Mesenchymal stem cell (in vitro differentiated cells and primary cell): ENCODE measurements around the gene SLCO2A1.

Experiments used
- DNase-seq: peaks from one replicate; pipeline ENCODE4 v3.0.0-alpha.2; 2013
- H2AFZ ChIP-seq: one replicate; pipeline ENCODE4 v1.6.1; 2013; ENCODE audit warnings: low read depth, mild to moderate bottlenecking, control low read depth, inconsistent platforms, low read length, moderate library complexity
- H2AK5ac ChIP-seq: 2 replicates; pipeline ENCODE4 v1.6.1; 2013; ENCODE audit warnings: low read length, moderate library complexity, mild to moderate bottlenecking, inconsistent platforms; ENCODE audit not compliant: severe bottlenecking
- H2BK120ac ChIP-seq: one replicate; pipeline ENCODE4 v1.6.1; 2013; ENCODE audit warnings: low read depth, mild to moderate bottlenecking, inconsistent platforms, low read length, moderate library complexity
- H2BK12ac ChIP-seq, 2 experiments: one replicate each; pipeline ENCODE4 v1.6.1; 2013; ENCODE audit warnings: inconsistent platforms in 2 of 2, low read length in 2 of 2, mild to moderate bottlenecking in 2 of 2, moderate library complexity in 2 of 2, control low read depth in 1 of 2
- H2BK15ac ChIP-seq: one replicate; pipeline ENCODE4 v1.6.1; 2013; ENCODE audit warnings: mild to moderate bottlenecking, low read depth, inconsistent platforms; ENCODE audit not compliant: poor library complexity, severe bottlenecking
- H2BK5ac ChIP-seq: 2 replicates; pipeline ENCODE4 v1.6.1; 2013; ENCODE audit warnings: low read depth, mild to moderate bottlenecking, low read length, control low read depth, inconsistent platforms; ENCODE audit not compliant: poor library complexity, severe bottlenecking
- H3K14ac ChIP-seq, 2 experiments: one replicate each; pipeline ENCODE4 v1.6.1; 2013; ENCODE audit warnings: inconsistent platforms in 2 of 2, low read length in 2 of 2, control low read depth in 1 of 2, mild to moderate bottlenecking in 1 of 2, moderate library complexity in 1 of 2
- H3K18ac ChIP-seq, 2 experiments: one replicate each; pipeline ENCODE4 v1.6.1; 2013; ENCODE audit warnings: inconsistent platforms in 2 of 2, low read length in 2 of 2, control low read depth in 1 of 2, low read depth in 1 of 2, mild to moderate bottlenecking in 1 of 2
- H3K23ac ChIP-seq, 2 experiments: one replicate each; pipeline ENCODE4 v1.6.1; 2013; ENCODE audit warnings: inconsistent platforms in 2 of 2, low read length in 2 of 2, mild to moderate bottlenecking in 2 of 2, moderate library complexity in 2 of 2, control low read depth in 1 of 2
- H3K27ac ChIP-seq: 2 replicates; pipeline ENCODE4 v1.5.1; 2013; ENCODE audit warnings: mild to moderate bottlenecking, moderate library complexity, low read length, control low read depth, inconsistent platforms; ENCODE audit not compliant: poor library complexity, severe bottlenecking
- H3K27me3 ChIP-seq, 2 experiments: 2 replicates each; pipeline versions ENCODE4 v1.6.1 to v1.7.0; 2013; ENCODE audit warnings: low read length in 2 of 2, mild to moderate bottlenecking in 2 of 2, moderate library complexity in 2 of 2, control low read depth in 1 of 2, inconsistent platforms in 1 of 2; ENCODE audit not compliant: control insufficient read depth in 1 of 2, insufficient read depth in 1 of 2
- H3K36me3 ChIP-seq, 2 experiments: 2 replicates each; pipeline versions ENCODE4 v1.6.1 to v1.7.0; 2013; ENCODE audit warnings: low read length in 2 of 2, control low read depth in 1 of 2, inconsistent platforms in 1 of 2, low read depth in 1 of 2, mild to moderate bottlenecking in 1 of 2; ENCODE audit not compliant: insufficient read depth in 2 of 2, control insufficient read depth in 1 of 2
- H3K4ac ChIP-seq, 2 experiments: one replicate each; pipeline ENCODE4 v1.6.1; 2013; ENCODE audit warnings: inconsistent platforms in 2 of 2, low read length in 2 of 2, mild to moderate bottlenecking in 2 of 2, moderate library complexity in 2 of 2, control low read depth in 1 of 2, low read depth in 1 of 2
- H3K4me1 ChIP-seq: 2 replicates; pipeline ENCODE4 v1.6.1; 2013; ENCODE audit warnings: low read depth, low read length, control low read depth; ENCODE audit not compliant: control insufficient read depth, insufficient read depth
- H3K4me2 ChIP-seq: 2 replicates; pipeline ENCODE4 v1.6.1; 2013; ENCODE audit warnings: low read length, mild to moderate bottlenecking, inconsistent platforms; ENCODE audit not compliant: poor library complexity, severe bottlenecking
- H3K4me3 ChIP-seq, 2 experiments: 2 replicates each; pipeline versions ENCODE4 v1.5.1 to v1.7.0; 2013; ENCODE audit warnings: low read length in 2 of 2, mild to moderate bottlenecking in 2 of 2, control low read depth in 1 of 2, low read depth in 1 of 2; ENCODE audit not compliant: insufficient read depth in 1 of 2
- H3K79me1 ChIP-seq: replicated peaks from 2 replicates; pipeline ENCODE4 v1.6.1; 2013; ENCODE audit warnings: mild to moderate bottlenecking, control low read depth, low read length, inconsistent platforms; ENCODE audit not compliant: poor library complexity, severe bottlenecking
- H3K9ac ChIP-seq: 2 replicates; pipeline ENCODE4 v1.7.0; 2013; ENCODE audit warnings: mild to moderate bottlenecking, low read length, moderate library complexity
- H3K9me3 ChIP-seq: 2 replicates; pipeline ENCODE4 v1.7.0; 2013; ENCODE audit warnings: mild to moderate bottlenecking, low read length; ENCODE audit not compliant: control insufficient read depth
- H4K8ac ChIP-seq: one replicate; pipeline ENCODE4 v1.6.1; 2013; ENCODE audit warnings: inconsistent platforms, mild to moderate bottlenecking, low read length, moderate library complexity
- H4K91ac ChIP-seq: one replicate; pipeline ENCODE4 v1.6.1; 2013; ENCODE audit warnings: mild to moderate bottlenecking, low read length, inconsistent platforms
- WGBS: methylation state at CpG from one replicate; pipeline ENCODE4 v1.1.7; 2013; ENCODE audit warnings: mixed read lengths; 5-methylcytosine and 5-hydroxymethylcytosine counted together

Gene SLCO2A1

DNA sequence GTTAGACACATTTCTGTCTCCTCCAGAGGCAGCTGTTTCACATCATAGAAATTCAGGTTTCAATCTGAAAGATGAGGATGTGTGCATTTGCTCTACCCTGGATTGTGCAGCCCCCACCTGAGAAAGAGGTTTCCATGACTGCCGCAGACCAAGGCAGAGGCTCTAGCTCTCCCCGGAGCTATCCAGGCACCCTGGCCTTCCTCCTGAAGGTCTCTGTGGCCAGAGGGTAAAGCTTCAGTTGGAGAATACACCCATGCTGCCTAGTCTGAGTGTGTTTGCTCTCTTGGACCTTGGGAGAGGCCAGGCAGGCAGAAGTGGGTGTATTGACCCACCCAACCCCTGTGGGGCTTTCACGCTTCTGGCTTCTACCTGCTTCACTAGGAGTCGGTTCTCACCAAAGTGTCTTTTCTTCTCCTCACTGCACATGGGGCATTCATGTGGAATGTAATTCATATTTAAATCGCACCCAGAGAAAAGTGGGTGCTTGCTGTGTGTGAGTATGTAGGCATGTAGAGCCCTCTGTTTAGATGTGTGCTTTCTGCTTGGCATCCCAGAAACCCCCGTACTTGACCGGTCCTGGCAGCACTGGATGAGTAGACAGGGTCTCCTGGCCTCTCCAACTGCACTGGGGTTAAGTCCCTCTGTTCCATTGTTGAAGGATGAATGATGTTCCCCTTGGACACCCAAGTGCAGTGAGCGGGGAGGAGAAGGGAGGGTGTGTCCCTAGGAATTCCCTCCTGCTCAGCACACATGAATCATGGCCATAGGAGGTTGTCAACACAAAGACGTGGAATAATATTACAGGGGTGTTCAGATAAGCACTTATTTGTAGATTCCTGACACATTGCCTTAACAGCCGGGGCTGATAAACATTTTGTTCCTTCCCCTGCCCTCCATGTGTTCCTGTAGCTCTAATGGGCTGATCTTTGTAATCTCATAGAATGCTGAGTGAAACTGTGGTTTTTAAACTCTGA, 113.8 kb downstream of the SLCO2A1 start:
- no peak overlapping the region for H2BK120ac ChIP-seq
- H3K36me3 ChIP-seq, result no peaks in the 10 kb centered on the region
- H3K27me3 ChIP-seq, result peaks cover 13 to 21% of the 10 kb centered on the region in 2 experiments
- H3K9me3 ChIP-seq, result no peaks in the 10 kb centered on the region
- no peak overlapping the region for H3K4me3 ChIP-seq
- H4K8ac ChIP-seq, result no peak overlapping the region
- no peak overlapping the region for H3K18ac ChIP-seq
- WGBS, result 87% methylated on average over 8 of the region's 10 CpGs
- no peaks in the 10 kb centered on the region for H3K79me1 ChIP-seq
- no peak overlapping the region for H2AFZ ChIP-seq
- no peak overlapping the region for H3K4me2 ChIP-seq
- no peak overlapping the region for H2BK12ac ChIP-seq
- H3K14ac ChIP-seq, result no peak overlapping the region
- H2BK15ac ChIP-seq, result no peak overlapping the region
- H2BK5ac ChIP-seq, result no peak overlapping the region
- H4K91ac ChIP-seq, result no peak overlapping the region
- H3K4me1 ChIP-seq, result no peaks in the 10 kb centered on the region
- DNase-seq, result no peak
- H3K23ac ChIP-seq, result no peak overlapping the region
- H3K27ac ChIP-seq, result no peak overlapping the region
- H2AK5ac ChIP-seq, result no peak overlapping the region
- H3K4ac ChIP-seq, result no peak overlapping the region
- no peak overlapping the region for H3K9ac ChIP-seq

DNA sequence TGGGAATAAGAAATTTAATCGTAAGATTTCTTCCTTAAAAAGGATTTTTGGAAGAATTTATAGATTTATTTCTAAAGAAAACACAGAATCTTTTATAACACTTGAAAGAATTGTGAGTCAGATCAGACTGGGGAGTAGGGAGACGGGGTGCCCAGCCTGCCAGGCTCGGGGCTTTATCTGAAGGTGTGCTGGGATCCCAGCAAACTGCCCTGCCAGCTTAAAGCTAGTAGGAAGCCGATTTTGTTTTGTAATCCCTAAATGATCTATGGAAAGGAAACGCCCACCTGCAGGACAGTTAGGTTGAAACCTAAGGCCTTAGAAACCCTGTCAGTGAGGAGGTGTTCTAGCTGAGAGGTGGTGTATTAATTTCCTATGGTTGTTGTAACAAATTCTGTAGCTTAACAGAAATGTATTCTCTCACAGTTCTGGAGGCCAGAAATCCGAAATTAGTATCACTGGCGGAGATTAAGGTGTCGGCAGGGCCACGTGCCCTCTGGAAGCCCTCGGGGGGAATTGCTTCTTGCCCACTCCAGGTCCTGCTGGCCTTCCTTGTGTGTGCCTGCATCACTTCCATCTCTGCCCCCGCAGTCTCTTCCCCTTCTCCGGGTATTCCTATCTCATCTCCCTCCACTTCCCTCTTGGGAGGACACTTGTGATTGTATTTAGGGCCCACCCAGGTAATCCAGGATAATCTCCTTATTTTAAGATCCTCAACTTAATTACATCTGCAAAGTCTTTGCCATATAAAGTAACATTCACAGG, 114.7 kb downstream of the SLCO2A1 start:
- no peak overlapping the region for H2BK12ac ChIP-seq
- H4K8ac ChIP-seq, result no peak overlapping the region
- no peak overlapping the region for H2AK5ac ChIP-seq
- H2BK120ac ChIP-seq, result no peak overlapping the region
- no peaks in the 10 kb centered on the region for H3K4me1 ChIP-seq
- H3K27ac ChIP-seq, result no peak overlapping the region
- H3K27me3 ChIP-seq, result peaks cover 13 to 24% of the 10 kb centered on the region in 2 experiments
- 84% methylated on average over 11 of the region's 12 CpGs for WGBS
- H3K4me2 ChIP-seq, result no peak overlapping the region
- H3K18ac ChIP-seq, result no peak overlapping the region
- H3K4ac ChIP-seq, result no peak overlapping the region
- H3K4me3 ChIP-seq, result no peak overlapping the region
- H3K9me3 ChIP-seq, result no peaks in the 10 kb centered on the region
- no peak for DNase-seq
- H2BK15ac ChIP-seq, result no peak overlapping the region
- no peaks in the 10 kb centered on the region for H3K36me3 ChIP-seq
- H3K14ac ChIP-seq, result no peak overlapping the region
- H3K23ac ChIP-seq, result no peak overlapping the region
- no peak overlapping the region for H2AFZ ChIP-seq
- no peaks in the 10 kb centered on the region for H3K79me1 ChIP-seq
- no peak overlapping the region for H2BK5ac ChIP-seq
- no peak overlapping the region for H4K91ac ChIP-seq
- no peak overlapping the region for H3K9ac ChIP-seq

DNA sequence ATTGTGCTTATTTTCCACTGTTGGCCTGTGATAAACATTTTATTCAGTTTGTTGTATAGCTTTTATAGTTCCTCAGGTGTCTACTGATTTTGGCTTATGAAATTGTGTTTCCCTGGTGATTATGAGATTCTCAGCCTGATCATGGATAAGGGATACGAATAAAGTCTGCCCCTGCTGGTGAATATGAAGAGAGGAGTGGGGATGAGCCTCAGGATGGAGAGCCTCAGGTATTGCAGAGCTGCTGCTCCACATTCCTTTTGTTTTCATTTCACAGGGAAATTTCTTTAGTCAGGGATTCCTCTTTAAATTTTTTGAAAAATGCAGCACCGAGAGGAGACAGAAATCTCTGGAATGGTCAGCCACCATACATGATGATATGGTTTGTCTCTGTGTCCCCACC, 119.3 kb downstream of the SLCO2A1 start:
- no peak overlapping the region for H3K23ac ChIP-seq
- H2BK12ac ChIP-seq, result no peak overlapping the region
- no peak overlapping the region for H3K9ac ChIP-seq
- DNase-seq, result no peak
- no peak overlapping the region for H3K14ac ChIP-seq
- H3K4me3 ChIP-seq, result no peak overlapping the region
- H4K8ac ChIP-seq, result no peak overlapping the region
- H2AFZ ChIP-seq, result no peak overlapping the region
- no peaks in the 10 kb centered on the region for H3K9me3 ChIP-seq
- H3K4me2 ChIP-seq, result no peak overlapping the region
- no peak overlapping the region for H2BK5ac ChIP-seq
- H3K79me1 ChIP-seq, result no peaks in the 10 kb centered on the region
- no peaks in the 10 kb centered on the region for H3K36me3 ChIP-seq
- WGBS, result 40% methylated on average over 1 of the region's 2 CpGs
- no peak overlapping the region for H3K18ac ChIP-seq
- H2BK15ac ChIP-seq, result no peak overlapping the region
- no peak overlapping the region for H4K91ac ChIP-seq
- H2AK5ac ChIP-seq, result no peak overlapping the region
- H2BK120ac ChIP-seq, result no peak overlapping the region
- no peak overlapping the region for H3K27ac ChIP-seq
- peaks cover 13 to 15% of the 10 kb centered on the region in 2 experiments for H3K27me3 ChIP-seq
- no peaks in the 10 kb centered on the region for H3K4me1 ChIP-seq
- no peak overlapping the region for H3K4ac ChIP-seq

DNA sequence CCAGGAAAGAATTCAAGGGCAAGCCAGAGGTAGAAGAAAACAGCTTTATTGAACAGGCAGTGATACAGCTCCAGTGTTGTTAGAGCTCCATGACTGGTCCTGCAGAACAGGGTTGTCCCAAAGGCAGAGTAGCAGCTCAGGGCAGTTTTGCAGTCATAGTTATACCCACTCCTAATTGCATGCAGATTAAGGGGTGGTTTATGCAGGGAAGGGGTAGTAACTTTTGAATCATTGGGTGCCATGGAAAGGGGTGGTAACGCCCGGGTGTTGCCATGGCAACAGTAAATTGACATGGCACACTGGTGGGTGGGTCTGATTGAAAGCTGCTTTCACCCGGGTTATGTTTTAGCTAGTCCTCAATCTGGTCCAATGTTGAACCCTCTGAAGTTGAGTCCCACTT, 124.3 kb downstream of the SLCO2A1 start:
- Histone ChIP-seq H3K27me3 (peaks cover 0 to 3% of the 10 kb centered on the region in 2 experiments), H2AFZ (no peak overlapping the region), H2BK120ac (no peak overlapping the region), H4K8ac (no peak overlapping the region), H3K4me3 (no peak overlapping the region), H3K4ac (no peak overlapping the region), H3K23ac (no peak overlapping the region), H2BK5ac (no peak overlapping the region), H2BK12ac (no peak overlapping the region), H3K9ac (no peak overlapping the region), H3K9me3 (no peaks in the 10 kb centered on the region), H3K36me3 (no peaks in the 10 kb centered on the region), H3K14ac (no peak overlapping the region), H3K27ac (no peak overlapping the region), H4K91ac (no peak overlapping the region), H2AK5ac (no peak overlapping the region), H3K4me2 (no peak overlapping the region), H2BK15ac (no peak overlapping the region), H3K18ac (no peak overlapping the region), H3K4me1 (no peaks in the 10 kb centered on the region), H3K79me1 (no peaks in the 10 kb centered on the region)
- no peak for DNase-seq
- whole genome bisulfite sequencing, result 85% methylated on average over 3 of the region's 3 CpGs
